Fibroblast of gingiva (primary cell): ENCODE results near the gene TBC1D22B.
"Not testable (repeated sequence)": the region's sequence is repeated elsewhere in the genome, so short reads cannot be mapped to it uniquely, and the experiment has no call there.

ENCODE experiments used
- DNase-seq: peaks from one replicate; pipeline ENCODE4 v3.0.0-alpha.2; 2011; ENCODE audit warnings: low read depth

TBC1D22B gene

DNA sequence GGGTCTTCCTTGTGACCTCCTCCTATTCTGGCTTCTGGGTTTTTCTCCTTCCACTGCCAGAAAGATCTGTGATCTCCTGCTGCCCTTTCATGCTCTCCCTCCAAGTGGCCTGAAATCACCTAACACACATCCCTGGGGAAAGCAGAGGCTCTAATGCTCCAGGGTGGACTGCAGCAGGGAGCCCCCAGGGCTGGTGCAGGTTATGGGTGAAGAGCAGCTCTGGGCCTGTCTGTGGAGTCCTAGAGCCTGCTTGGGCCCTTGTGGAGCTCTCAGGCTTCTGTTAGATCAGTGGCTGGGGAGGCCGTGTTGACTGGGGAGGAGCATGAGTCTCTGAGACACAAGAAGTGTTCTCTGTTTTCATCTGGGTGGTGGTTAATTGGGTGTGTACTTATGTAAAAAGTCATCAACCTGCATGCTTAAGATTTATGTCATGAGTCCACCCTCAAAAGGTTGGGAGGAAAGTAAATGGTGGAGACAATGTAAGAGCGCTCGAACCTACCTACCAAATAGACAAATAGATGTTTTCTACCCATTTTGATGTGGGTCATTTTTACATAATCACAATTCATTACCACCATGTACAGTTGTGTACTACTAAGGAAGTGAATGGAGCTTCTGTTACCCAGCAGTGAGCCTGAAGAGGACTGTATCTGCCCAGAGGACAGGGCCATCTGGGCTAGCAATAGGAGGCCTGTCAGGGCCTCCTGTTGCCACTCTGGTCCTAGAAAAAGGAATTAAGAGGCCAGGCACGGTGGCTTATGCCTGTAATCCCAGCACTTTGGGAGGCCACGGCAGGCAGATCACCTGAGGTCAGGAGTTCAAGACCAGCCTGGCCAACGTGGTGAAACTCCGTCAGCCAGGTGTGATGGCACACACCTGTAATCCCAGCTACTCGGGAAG, 64.2 kb downstream of the TBC1D22B start:
- DNase-seq, result no peak

DNA sequence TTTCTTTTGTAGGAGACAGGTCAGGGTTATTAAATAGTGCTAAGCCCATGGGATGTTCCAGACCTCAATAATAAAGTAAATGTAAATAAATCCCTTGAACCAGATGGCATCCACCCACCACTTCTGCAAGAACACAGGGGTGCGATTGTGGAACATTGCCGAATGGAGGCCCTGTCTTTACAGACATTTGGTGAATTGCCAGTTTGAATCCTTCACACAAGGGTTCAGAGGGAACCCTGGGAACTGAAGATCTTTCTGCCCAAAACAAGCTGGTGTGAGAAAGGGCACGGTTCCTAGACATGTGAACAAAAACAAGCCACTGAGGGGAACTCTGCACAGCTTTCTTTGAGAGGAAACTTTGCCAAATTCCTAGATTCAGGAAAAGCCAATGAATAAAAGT, 66.0 kb downstream of the TBC1D22B start:
- DNase-seq, result no peak

DNA sequence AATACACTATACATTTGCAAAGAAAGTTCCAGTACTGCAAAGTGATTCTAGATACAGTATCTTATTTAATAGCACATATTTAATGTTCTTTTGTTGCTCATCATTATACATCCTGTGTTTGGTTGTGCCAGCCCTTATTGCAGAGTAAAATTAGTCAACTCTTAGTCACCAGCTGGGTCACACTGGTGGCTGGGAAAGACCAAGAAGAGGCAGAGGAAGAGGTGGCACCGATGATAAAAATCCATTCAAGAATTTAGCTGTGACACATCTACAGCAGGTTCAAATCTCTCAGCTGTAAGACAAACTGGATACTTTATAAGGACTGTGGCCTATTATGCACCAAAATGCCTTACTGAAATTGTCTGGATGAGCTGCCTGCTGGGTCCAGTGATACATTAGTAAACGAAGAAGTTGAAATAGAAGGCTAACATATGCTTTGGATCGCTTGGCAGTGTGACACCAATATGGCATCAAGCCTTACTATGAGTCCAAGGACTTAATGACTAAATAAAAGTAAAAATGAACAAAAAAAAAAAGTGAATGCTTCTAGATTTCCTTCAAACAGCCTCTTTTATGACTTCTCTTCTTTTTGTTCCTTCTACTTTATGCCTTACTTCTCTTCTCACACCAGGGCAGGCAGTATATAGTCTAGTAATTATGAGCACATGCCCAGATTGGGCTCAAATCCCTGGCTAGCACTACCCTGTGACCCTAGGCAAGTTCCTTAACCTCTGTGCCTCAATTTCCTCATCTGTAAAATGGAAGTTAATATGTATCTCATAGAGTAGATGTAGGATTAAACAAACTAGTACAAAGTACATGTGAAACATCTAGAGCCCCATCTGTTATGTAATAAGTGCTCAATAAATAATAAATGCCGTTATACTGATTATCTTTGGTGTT, 66.8 kb downstream of the TBC1D22B start:
- peak; percentile 28 for DNase-seq

DNA sequence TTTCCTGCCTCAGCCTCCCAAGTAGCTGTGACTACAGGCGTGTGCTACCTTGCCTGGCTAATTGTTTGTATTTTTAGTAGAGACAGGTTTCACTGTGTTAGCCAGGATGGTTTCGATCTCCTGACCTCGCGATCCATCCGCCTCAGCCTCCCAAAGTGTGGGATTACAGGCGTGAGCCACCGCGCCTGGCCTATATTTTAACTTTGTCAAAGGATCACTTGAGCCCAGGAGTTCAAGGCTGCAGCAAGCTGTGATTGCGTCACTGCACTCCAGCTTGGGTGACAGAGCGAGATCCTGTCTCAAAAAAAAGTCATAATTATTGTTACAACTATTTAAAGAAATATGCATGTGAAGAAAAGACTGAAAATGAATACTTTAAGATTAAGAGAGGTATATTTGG, 72.8 kb downstream of the TBC1D22B start:
- not testable (repeated sequence) for DNase-seq

DNA sequence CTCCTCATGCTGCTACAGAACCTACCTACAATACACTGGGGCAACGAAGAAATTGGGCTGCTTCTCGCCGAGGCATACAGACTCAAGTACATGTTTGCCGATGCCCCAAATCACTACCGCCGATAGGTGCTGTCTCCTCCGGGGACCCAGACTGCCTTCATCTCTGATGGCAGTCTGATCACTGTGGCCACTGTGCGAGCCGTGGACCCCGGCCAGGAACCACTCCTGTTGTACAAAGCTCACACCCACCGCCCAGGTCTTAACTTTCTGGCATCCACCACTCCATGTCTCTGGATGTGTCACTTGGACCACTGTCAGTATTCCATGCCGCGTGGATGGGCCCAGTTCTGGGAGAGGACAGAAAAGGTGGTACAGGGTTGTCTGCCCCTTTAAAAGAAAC, 73.5 kb downstream of the TBC1D22B start:
- DNase-seq, result no peak

DNA sequence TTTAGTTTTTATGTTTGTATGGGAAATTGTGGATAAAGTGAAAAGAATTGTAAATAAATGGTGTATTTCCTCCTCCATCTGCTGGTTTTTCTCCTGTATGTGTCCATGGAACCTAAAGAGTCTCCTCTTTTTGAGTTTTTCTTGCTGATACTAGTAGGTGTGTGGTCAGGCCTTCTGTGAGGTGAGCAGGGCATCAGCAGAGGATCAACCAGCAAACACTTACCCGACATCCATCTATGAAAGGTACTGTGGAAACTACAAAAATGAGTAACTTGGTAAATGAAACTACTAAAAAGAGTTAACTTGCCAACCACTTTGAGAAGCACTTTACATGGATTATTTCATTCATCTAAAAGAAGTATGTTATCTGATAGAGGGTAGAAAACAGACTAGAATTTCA, 75.3 kb downstream of the TBC1D22B start:
- DNase-seq, result no peak

DNA sequence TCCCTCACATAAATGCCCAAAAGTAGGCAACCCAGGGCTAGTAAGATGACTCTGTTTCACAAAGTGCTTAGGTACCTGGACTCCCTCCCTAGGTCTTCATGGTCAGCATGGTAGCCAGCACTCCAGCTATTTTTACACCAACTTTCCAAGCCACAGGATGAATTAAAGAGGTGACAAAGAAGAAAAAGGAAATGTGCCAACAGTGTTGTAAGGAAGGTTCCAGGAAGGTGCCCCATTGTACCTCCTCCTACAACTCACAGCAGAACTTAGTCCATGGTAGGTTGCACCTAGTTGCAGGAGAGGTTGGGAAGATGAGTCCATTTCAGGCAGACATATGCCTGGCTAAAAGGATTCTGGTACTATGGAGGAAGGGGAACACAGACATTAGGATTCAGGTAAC, 76.5 kb downstream of the TBC1D22B start:
- no peak for DNase-seq

DNA sequence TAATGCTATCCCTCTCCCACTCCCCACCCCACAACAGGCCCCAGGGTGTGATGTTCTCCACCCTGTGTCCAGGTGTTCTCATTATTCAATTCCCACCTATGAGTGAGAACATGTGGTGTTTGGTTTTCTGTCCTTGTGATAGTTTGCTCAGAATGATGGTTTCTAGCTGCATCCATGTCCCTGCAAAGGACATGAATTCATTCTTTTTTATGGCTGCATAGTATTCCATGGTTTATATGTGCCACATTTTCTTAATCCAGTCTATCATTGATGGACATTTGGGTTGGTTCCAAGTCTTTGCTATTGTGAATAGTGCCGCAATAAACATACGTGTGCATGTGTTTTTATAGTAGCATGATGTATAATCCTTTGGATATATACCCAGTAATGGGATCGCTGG, 80.7 kb downstream of the TBC1D22B start:
- DNase-seq, result not testable (repeated sequence)

GRCh38 chr6:37338745-37339255, 81.2 kb downstream of the TBC1D22B start:
- no peak for DNase-seq

DNA sequence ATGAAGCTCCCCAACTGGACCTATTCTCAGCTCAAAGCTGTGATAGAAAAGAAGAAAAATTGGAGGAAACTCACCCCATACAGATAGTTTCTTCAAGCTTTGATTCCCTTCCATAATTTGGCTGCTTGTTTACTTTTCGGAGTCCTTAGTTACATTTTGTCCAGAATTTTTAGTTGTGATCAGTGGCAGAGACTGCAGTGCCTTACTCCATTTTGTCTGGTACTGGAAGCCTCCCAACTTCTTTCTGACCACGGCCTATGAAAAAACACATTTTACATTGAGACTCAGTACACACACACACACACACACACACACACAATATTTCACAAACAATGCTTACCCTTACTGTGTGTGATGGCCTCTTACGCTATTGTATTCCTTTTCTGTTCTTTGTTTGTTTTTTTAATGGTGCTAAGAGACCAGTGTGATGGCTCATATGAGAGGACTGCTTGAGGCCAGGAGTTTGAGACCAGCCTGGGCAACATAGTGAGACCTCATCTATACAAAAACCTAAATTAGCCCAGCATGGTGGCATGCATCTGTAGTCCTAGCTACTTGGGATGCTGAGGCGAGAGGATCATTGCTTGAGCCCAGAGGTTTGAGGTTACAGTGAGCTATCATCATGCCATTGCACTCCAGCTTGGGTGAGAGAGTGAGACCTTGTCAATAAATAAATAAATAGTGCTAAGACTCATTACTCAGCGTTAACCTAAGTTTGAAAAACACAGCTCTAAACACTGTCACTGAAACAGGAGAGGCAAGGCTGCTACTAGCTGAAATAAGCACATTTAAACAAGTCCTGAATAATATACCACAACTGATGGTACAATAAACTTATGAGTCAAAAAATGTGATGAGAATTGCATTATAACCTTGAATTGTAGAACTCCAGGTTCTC, 82.4 kb downstream of the TBC1D22B start:
- DNase-seq, result peak; percentile 14

GRCh38 chr6:37340639-37340943, 83.0 kb downstream of the TBC1D22B start:
- DNase-seq, result no peak

DNA sequence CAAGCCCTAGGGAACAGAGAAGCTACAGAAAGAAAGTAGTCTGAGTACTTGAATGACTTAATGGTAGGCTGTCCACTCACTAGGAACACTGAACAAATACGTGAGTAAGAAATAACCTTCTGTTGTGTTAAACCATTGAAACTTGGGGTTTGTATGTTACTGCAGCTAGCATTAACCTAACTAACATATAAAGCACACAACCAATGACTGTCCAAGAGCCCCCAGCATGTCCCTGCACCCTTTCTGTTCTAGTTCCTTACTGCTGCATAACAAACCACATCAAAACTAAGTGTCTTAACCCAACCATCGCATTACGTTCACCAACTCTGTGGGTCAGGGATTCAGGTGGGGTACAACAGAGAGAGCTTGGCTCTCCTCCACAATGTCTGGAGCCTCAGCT, 85.7 kb downstream of the TBC1D22B start:
- no peak for DNase-seq

DNA sequence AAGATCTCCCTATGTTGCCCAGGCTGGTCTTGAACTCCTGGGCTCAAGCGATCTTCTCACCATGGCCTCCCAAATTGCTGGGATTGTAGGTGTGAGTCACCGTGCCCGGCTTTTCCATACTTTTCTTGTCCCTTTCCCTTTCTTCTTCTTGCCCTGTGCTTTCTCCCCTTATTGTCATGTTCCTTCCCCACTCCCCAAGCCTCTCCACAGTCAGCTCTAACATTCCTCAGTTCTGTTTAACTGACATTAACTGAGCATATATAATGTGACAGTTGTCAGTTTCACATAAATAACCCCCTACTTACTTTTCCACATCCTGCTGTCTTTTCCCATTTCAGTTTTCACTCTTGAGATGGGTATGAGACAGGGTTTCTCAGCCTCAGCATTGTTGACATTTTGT, 86.7 kb downstream of the TBC1D22B start:
- no peak for DNase-seq

DNA sequence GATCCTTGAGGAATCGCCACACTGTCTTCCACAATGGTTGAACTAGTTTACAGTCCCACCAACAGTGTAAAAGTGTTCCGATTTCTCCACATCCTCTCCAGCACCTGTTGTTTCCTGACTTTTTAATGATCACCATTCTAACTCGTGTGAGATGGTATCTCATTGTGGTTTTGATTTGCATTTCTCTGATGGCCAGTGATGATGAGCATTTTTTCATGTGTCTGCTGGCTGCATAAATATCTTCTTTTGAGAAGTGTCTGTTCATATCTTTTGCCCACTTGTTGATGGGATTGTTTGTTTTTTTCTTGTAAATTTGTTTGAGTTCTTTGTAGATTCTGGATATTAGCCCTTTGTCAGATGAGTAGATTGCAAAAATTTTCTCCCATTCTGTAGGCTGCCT, 88.2 kb downstream of the TBC1D22B start:
- DNase-seq, result not testable (repeated sequence)

GRCh38 chr6:37347177-37347576, 89.6 kb downstream of the TBC1D22B start:
- DNase-seq, result no peak

DNA sequence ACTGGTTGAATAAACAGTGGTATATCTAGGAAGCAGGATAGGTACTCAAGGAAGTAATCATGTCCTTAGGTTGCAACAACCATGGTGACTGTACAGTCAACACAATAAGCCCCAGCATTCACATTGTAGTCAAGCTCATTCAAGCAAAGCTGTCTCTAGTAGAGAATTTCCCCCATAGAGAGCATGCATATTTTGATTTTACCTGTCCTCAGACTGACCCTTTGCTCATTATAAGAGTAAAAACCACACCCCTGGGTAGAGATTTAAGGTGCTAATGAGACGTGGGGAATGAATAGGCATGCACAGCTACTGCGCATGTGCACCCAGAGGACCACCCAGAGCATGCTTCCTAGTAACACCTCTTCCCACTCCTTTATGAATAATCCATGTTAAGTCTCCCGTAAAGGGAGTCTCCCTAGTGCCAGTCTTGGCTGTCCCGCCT, 90.1 kb downstream of the TBC1D22B start:
- no peak for DNase-seq

DNA sequence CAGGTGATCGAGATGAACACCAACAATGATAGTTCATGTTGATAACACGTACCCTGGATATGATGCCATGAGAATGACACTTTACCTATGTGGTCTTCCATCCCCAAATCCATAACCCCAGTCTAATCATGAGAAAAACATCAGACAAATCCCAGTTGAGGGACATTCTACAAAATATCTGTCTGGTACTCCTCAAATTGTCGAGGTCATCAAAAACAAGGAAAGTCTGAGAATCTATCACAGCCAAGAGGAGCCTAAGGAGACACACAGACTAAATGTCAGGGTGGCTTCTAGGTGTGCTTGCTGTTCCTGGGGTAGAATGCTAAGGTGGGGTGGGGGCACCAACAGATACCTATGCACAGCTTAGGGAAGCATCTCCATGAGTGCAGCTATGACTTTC, 93.5 kb downstream of the TBC1D22B start:
- DNase-seq, result no peak

GRCh38 chr6:37352384-37352783, 94.8 kb downstream of the TBC1D22B start:
- no peak for DNase-seq

DNA sequence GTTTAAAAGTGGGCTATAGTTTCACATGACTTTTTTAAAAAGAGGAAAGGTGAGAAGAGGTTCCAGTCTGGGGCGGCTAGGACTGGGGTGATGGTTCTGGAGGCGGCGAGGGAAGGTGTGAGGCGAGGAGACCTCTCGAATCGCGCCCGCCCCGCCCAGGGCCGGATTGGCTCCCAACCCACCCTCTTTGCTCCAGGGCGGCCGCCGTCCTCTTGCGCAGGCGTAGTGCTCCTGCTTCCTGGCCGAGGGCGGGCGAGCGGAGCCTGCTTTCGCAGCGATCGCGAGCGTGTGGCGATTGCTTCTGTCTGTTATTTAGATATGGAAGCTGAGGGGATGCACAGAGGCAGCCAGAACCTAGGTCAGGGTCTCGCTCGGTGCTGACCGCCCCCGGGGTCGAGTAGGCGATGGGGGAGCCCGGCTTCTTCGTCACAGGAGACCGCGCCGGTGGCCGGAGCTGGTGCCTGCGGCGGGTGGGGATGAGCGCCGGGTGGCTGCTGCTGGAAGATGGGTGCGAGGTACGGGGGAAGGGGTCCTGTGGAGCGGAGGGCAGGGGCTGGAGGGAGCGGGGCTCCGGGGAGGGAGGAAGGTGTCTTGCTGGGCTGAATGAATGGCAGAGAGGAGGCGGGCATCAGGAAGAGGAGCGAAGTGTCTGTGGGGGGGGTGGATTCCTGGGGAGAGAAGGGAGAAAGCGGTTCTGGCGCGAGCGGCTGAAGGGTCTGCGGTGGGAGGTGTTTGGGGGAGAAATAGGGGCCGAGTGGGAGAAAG, 96.4 kb downstream of the TBC1D22B start, which contains the start of gene RNF8:
TSS of gene RNF8 (plus strand) at position 223 of the 765 bp plus-strand sequence. CDS start at position 405, 182 bp downstream.
- DNase-seq, result peak; percentile 82

DNA sequence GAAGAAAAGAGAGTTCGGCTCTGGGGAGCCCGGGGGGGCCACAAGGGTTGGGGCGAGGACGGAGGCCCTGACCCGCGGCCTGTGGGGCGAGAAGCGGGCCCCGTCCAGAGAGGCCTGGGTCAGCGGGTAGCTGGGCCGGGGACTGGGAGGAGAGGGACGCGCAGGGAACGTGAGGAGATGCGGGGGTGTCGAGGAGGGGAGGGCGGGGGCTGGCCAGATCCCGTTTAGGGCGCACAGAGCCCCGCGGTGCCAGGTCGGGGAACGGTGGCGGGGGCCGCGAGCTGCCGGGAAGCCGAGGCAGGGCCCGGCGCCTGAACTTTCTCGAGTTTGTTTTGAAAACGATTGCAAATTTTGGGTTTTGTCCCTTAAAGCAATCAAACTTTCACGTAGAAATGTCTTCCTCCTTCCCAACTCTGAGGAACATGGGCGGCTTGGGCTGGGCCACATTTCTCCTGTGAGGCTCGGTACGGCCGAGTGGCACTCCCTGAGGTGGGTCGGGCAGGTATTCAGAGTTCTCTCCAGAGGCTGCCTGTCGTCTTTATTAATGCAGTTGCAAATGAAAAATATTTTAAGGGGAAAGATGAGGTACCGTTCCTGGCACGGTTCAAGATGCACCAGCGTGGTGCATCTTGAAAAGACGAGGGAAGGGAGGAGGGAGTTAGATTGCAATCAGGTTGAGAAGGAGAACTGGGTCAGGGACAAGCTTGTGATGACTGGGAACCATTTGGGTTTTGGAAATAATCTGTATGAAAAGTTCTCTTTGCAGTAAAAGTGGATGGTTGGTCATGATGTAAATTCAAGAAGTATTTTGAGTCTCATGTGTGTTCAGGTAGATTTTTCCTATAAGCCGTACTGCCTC, 97.2 kb downstream of the TBC1D22B start:
- DNase-seq, result no peak
